HUES64 (cell line): ENCODE measurements around the gene HSPB3.
"Not testable (repeated sequence)": the region's sequence is repeated elsewhere in the genome, so short reads cannot be mapped to it uniquely, and the experiment has no call there.

Experiments
- H3K27ac ChIP-seq: 2 replicates; pipeline ENCODE4 v1.7.0; 2013; ENCODE audit warnings: low read depth, low read length, inconsistent platforms
- H3K27me3 ChIP-seq: 2 replicates; pipeline ENCODE4 v1.6.1; 2013; ENCODE audit warnings: mild to moderate bottlenecking, low read length; ENCODE audit not compliant: insufficient read depth
- H3K36me3 ChIP-seq: 2 replicates; pipeline ENCODE4 v1.6.1; 2013; ENCODE audit warnings: mild to moderate bottlenecking, low read length; ENCODE audit not compliant: insufficient read depth
- H3K4me1 ChIP-seq: 2 replicates; pipeline ENCODE4 v1.6.1; 2013; ENCODE audit warnings: mild to moderate bottlenecking, low read length, moderate library complexity; ENCODE audit not compliant: insufficient read depth
- H3K4me3 ChIP-seq: 2 replicates; pipeline ENCODE4 v1.5.1; 2013; ENCODE audit warnings: mild to moderate bottlenecking, low read length, moderate library complexity
- H3K9ac ChIP-seq: 2 replicates; pipeline ENCODE4 v1.6.1; 2013; ENCODE audit warnings: mild to moderate bottlenecking, low read depth, low read length
- H3K9me3 ChIP-seq: 2 replicates; pipeline ENCODE4 v1.6.1; 2013; ENCODE audit warnings: low read depth, low read length; ENCODE audit not compliant: insufficient read depth
- WGBS: fragments of 150-250, 120-280 bp; methylation state at CpG from one replicate; pipeline ENCODE4 v1.1.7; 2013; ENCODE audit warnings: missing lambda C conversion rate; 5-methylcytosine and 5-hydroxymethylcytosine counted together

The HSPB3 gene

DNA sequence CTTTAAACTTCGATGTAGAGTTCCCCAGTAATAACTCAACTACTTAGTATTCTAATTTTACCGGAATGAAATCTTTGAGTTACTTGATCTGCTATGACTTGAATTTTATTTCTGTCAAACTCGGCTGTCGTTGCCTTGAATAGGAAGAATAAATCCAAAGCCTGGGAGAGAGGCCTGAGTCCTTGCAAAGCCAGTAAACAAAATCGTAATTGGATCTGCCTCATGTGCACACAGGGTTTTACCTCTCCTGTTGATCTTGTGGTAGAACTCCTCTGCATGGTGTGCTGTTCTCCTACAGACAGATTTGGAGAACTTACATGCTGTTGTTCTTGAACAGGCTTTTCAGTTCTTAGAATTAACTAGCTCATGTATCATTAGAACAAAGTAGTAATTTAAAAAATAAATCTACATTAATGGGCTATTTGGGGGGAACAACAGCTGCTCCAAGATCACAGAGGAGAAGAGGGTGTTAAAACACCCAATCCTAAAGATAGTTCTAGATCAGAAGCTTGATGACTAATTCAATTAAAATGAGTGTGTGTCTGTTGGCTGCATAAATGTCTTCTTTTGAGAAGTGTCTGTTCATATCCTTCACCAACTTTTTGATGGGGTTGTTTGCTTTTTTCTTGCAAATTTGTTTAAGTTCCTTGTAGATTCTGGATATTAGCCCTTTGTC lies 28.9 kb downstream of the HSPB3 start:
- Histone ChIP-seq H3K27me3 (no peaks in the 10 kb centered on the region), H3K36me3 (no peaks in the 10 kb centered on the region), H3K4me1 (no peaks in the 10 kb centered on the region), H3K4me3 (no peak overlapping the region), H3K27ac (no peak overlapping the region), H3K9me3 (no peaks in the 10 kb centered on the region), H3K9ac (no peak overlapping the region)
- WGBS = 89% methylated on average over 5 of the region's 5 CpGs

DNA sequence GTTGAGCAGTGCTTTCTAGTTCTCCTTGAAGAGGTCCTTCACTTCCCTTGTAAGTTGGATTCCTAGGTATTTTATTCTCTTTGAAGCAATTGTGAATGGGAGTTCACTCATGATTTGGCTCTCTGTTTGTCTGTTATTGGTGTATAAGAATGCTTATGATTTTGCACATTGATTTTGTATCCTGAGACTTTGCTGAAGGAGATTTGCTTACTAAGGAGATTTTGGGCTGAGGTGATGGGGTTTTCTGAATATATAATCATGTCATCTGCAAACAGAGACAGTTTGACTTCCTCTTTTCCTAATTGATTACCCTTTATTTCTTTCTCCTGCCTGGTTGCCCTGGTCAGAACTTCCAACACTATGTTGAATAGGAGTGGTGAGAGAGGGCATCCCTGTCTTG lies 30.2 kb downstream of the HSPB3 start:
- H3K4me3 ChIP-seq, H3K9me3 ChIP-seq, H3K9ac ChIP-seq, H3K27ac ChIP-seq, H3K4me1 ChIP-seq, H3K27me3 ChIP-seq, H3K36me3 ChIP-seq: not testable (repeated sequence)

DNA sequence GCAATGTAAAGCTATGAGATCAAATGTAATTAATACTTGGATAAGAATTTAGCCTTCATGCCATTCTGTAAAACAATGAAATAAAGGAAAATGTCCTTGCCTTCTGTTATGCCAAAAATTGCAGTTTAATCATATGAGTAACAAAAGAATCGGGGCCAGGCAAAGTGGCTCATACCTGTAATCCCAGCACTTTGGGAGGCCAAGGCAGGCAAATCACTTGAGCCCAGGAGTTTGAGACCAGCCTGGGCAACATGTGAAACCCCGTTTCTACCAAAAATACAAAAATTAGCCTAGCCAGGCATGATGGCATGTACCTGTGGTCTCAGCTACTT lies 34.1 kb downstream of the HSPB3 start:
- H3K9me3 ChIP-seq, H3K36me3 ChIP-seq, H3K4me3 ChIP-seq, H3K4me1 ChIP-seq, H3K9ac ChIP-seq, H3K27me3 ChIP-seq, H3K27ac ChIP-seq: not testable (repeated sequence)
- 52% methylated on average over 2 of the region's 2 CpGs for WGBS

DNA sequence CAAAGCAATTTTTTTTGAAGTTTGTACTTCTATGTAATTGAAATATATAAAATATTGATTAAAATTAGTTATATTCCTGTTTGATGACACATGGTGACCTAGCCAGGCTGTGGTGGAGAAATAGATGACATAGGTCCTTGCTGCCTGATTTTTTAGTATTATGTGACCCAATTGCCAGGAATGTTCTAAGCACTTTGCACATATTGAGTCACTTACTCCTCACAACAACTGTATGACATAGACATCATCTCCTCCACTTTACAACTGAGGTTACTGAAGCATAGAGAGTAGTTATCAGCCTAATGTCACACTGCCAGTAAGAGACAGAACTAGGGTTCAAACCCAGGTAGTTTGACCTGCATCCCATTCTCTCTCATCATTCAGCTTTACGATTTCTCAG lies 35.8 kb downstream of the HSPB3 start:
- Histone ChIP-seq H3K9me3 (no peaks in the 10 kb centered on the region), H3K27ac (no peak overlapping the region), H3K27me3 (no peaks in the 10 kb centered on the region), H3K4me1 (no peaks in the 10 kb centered on the region), H3K36me3 (no peaks in the 10 kb centered on the region), H3K9ac (no peak overlapping the region), H3K4me3 (no peak overlapping the region)
- WGBS = 90% methylated on average over 1 of the region's 1 CpG

DNA sequence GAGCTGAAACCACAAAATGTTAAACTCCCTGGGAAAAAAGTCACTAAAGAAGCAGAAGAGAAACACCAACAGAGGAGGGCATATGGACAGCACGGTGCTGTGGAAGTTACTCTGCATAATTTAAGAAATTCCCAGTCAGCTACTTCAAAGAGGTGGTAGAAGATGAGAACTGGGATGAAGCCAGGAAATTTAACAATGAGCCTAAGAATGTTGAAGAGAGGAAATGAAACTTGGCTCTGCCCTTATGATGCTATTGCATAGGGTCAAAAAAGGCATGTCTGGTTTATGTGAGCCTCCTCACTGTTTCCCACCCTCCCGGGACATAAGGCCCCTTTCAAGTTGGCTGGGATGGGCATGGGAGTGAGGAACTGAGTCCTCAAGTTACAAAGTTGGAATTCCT lies 36.7 kb downstream of the HSPB3 start:
- no peak overlapping the region for H3K4me3 ChIP-seq
- H3K4me1 ChIP-seq = no peaks in the 10 kb centered on the region
- H3K36me3 ChIP-seq = no peaks in the 10 kb centered on the region
- H3K9me3 ChIP-seq = peaks cover 8% of the 10 kb centered on the region; the same call in 1 of the 2 replicates
- WGBS = 97% methylated on average over 2 of the region's 2 CpGs
- H3K27ac ChIP-seq = no peak overlapping the region
- no peaks in the 10 kb centered on the region for H3K27me3 ChIP-seq
- H3K9ac ChIP-seq = no peak overlapping the region

DNA sequence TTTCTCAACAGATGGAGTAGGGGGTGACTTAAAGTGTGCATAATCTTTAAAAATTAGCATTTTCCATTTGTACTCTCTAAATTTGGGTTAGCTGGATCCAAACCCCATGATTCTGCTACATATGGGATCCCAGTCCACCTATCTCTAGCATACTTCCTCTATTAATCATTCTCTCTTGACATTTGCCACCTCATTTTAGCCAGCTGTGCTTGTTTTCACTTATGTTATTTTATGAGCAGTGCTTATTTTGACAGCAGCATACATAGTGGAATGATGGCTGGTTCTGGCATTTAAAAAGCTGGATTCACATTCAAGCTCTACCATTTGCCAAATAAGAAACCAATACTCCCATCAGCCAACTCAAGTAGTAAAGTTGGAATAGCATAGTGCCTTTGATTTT lies 39.5 kb downstream of the HSPB3 start:
- no peak overlapping the region for H3K4me3 ChIP-seq
- H3K4me1 ChIP-seq = no peaks in the 10 kb centered on the region
- no peaks in the 10 kb centered on the region for H3K36me3 ChIP-seq

More for the DNA sequence above, 39.5 kb downstream of the HSPB3 start:
- no peak overlapping the region for H3K9ac ChIP-seq
- H3K27me3 ChIP-seq = no peaks in the 10 kb centered on the region
- H3K27ac ChIP-seq = no peak overlapping the region
- H3K9me3 ChIP-seq = peaks cover 14% of the 10 kb centered on the region
